CD4-positive, CD25-positive, alpha-beta regulatory T cell (primary cell): Measurements from ENCODE around the gene COPS6. TPM values are rescaled to one million over a fixed set of nuclear protein-coding genes. Genes with fewer than 3 reads are reported as not detected.
"Not testable (repeated sequence)": the region's sequence is repeated elsewhere in the genome, so short reads cannot be mapped to it uniquely, and the experiment has no call there.

Experiments used
- ATAC-seq, 2 donors: fragments of 150-1000 bp; cut with Tn5 transposase; one replicate each; pipeline ENCODE4 v1.10.0; 2021; ENCODE audit warnings: low read depth in 2 of 2, moderate number of reproducible peaks in 2 of 2, moderate library complexity in 1 of 2
- DNase-seq, 3 donors: peaks; one replicate each; pipeline versions ENCODE4 v3.0.0 to v3.0.0-alpha.2; 2012 to 2022; ENCODE audit warnings: mixed read lengths in 1 of 3
- H3K27ac ChIP-seq: one replicate; pipeline ENCODE4 v1.7.0; 2013; ENCODE audit warnings: mild to moderate bottlenecking, low read length; ENCODE audit not compliant: insufficient read depth, poor library complexity, severe bottlenecking
- H3K27me3 ChIP-seq: one replicate; pipeline ENCODE4 v1.7.0; 2013; ENCODE audit warnings: low read length; ENCODE audit not compliant: control insufficient read depth, insufficient read depth
- H3K36me3 ChIP-seq: one replicate; pipeline ENCODE4 v1.7.0; 2013; ENCODE audit warnings: mild to moderate bottlenecking, low read length, moderate library complexity; ENCODE audit not compliant: control insufficient read depth, insufficient read depth
- H3K4me1 ChIP-seq: 2 replicates; pipeline ENCODE4 v1.7.0; 2013; ENCODE audit warnings: mild to moderate bottlenecking, low read length; ENCODE audit not compliant: insufficient read depth, control insufficient read depth, poor library complexity, severe bottlenecking
- H3K4me3 ChIP-seq: one replicate; pipeline ENCODE4 v1.7.0; 2013; ENCODE audit warnings: low read depth, mild to moderate bottlenecking, low read length, moderate library complexity
- H3K9me3 ChIP-seq, 2 experiments: 1 replicate in 1 of 2; 2 replicates in 1 of 2; pipeline ENCODE4 v1.7.0; 2013; ENCODE audit warnings: low read length in 2 of 2, mild to moderate bottlenecking in 1 of 2, moderate library complexity in 1 of 2; ENCODE audit not compliant: control insufficient read depth in 2 of 2
- H3K27ac Mint-ChIP-seq, 3 donors: one replicate each; pipeline ENCODE4 v1.8.0; 2020 to 2022; ENCODE audit warnings: mild to moderate bottlenecking in 3 of 3, mixed read lengths in 3 of 3, moderate library complexity in 2 of 3
- H3K27me3 Mint-ChIP-seq: one replicate; pipeline ENCODE4 v1.8.0; 2022; ENCODE audit warnings: mild to moderate bottlenecking, mixed read lengths
- H3K36me3 Mint-ChIP-seq: one replicate; pipeline ENCODE4 v1.8.0; 2020; ENCODE audit warnings: mixed read lengths
- H3K4me1 Mint-ChIP-seq, 4 donors: one replicate each; pipeline ENCODE4 v1.8.0; 2020 to 2022; ENCODE audit warnings: mixed read lengths in 4 of 4, mild to moderate bottlenecking in 1 of 4
- H3K4me3 Mint-ChIP-seq, 4 donors: one replicate each; pipeline ENCODE4 v1.8.0; 2020 to 2022; ENCODE audit warnings: mild to moderate bottlenecking in 4 of 4, mixed read lengths in 4 of 4, moderate library complexity in 3 of 4
- H3K9me3 Mint-ChIP-seq, 7 donors: one replicate each; pipeline ENCODE4 v1.8.0; 2020 to 2022; ENCODE audit warnings: mixed read lengths in 7 of 7, mild to moderate bottlenecking in 3 of 7, moderate library complexity in 2 of 7
- polyA plus RNA-seq, 4 donors: library from polyadenylated mRNA; unstranded; fragments of 300-500 nt; fragmentation: Illumina TruSeq; gene quantifications; one replicate each; pipeline ENCODE4 v1.2.3, GENCODE V29; 2021
- total RNA-seq: library from RNA; stranded (reverse); gene quantifications from one replicate; pipeline ENCODE4 v1.2.3, GENCODE V29; 2022

The COPS6 gene
- total and polyA plus RNA-seq, 5 donors from 2014 or later, result 74.4 to 180 (median 130) TPM

DNA sequence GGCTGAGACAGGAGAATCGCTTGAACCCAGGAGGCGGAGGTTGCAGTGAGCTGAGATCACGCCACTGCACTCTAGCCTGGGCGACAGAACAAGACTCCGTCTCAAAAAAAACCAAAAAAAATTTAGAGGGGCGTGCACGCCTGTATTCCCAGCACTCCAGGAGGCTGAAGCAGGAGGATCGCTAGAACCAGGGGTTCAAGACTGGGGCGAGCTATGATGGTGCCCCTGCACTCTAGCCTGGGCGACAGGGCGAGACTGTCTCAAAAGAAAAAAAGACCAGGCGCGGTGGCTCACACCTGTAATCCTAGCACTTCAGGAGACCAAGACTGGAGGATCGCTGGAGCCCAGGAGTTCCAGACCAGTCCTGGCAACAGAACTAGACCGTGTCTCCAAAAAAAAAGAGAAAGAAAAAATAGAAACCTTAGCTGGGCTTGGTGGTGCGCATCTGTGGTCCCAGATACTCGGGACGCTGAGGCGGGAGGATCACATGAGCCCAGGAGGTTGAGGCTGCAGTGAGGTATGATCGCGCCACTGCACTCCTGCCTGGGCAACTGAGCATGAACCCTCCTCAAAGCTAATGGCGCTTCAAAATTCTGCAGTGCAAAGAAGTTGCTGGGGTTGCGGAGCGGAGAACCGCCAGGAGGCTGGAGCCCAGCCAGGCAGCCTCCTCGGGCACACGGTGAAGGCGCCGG lies 37.6 kb downstream of the COPS6 start:
- H3K27ac ChIP-seq, result peak overlapping the region; percentile 97
- H3K4me3 Mint-ChIP-seq, result peak overlapping the region; percentile 97 to 100 (median 99)
- peaks cover 0 to 42% (median 23%) of the 10 kb centered on the region in 4 donors for H3K4me1 Mint-ChIP-seq
- no peaks in the 10 kb centered on the region for H3K27me3 ChIP-seq
- no peaks in the 10 kb centered on the region for H3K27me3 Mint-ChIP-seq
- H3K36me3 ChIP-seq, result peaks cover 5% of the 10 kb centered on the region
- DNase-seq (no peak), ATAC-seq (no peak)
- peak overlapping the region; percentile 84 for H3K4me3 ChIP-seq
- no peaks in the 10 kb centered on the region for H3K9me3 ChIP-seq
- no peaks in the 10 kb centered on the region for H3K9me3 Mint-ChIP-seq
- H3K4me1 ChIP-seq, result peaks cover 37% of the 10 kb centered on the region
- peak overlapping the region; percentile 99 to 100 (median 99) for H3K27ac Mint-ChIP-seq
- no peaks in the 10 kb centered on the region for H3K36me3 Mint-ChIP-seq

DNA sequence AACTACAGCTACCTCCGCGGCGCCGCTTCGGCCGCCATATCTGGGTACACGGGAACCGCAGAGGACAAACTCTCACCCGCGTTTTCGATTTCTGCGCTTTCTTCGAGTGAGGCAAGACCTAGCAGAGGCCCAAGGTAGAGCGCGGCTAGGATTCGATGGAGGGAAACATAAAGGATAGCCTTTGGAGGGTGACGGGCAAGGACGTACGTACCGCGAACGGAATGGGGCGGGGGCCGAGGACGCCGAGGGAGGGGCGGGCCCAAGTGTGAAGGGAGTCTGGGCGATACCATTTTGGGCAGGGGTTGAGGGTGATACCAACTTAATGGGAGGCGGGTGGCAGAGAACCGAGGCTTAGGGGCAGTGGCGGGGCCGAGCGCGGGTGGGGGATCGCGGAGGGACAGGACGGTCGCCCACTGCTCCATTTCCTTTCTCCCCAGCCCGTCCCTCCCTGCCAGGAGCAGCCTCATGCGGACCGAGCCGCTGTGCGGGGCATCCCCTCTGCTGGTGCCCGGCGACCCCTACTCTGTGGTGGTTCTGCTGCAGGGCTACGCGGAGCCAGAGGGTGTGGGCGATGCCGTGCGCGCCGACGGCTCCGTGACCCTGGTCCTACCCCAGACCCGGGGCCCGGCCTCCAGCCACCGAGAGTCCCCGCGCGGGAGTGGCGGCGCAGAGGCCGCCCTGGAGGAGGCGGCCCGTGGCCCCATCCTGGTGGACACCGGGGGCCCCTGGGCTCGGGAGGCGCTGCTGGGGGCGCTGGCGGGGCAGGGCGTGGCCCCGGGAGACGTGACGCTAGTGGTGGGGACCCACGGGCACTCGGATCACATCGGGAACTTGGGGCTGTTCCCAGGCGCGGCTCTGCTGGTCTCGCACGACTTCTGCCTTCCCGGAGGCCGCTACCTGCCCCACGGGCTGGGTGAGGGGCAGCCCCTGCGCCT lies 38.4 kb downstream of the COPS6 start, which contains the start of gene MBLAC1:
Gene MBLAC1 (plus strand): TSS at position 37 of the 935 bp plus-strand sequence. CDS start 429 bp downstream, at position 466.
- Histone ChIP-seq H3K27ac (peak within 1 kb of the TSS; percentile 97), H3K9me3 (no peaks in the 10 kb centered on the region), H3K36me3 (peaks cover 5% of the 10 kb centered on the region), H3K27me3 (no peaks in the 10 kb centered on the region), H3K4me1 (peaks cover 37% of the 10 kb centered on the region), H3K4me3 (peak within 1 kb of the TSS; percentile 84)
- Mint-ChIP-seq H3K9me3 (no peaks in the 10 kb centered on the region), H3K4me1 (peaks cover 0 to 41% (median 24%) of the 10 kb centered on the region in 4 donors), H3K27ac (peak within 1 kb of the TSS; percentile 99 to 100 (median 99)), H3K27me3 (no peaks in the 10 kb centered on the region), H3K36me3 (no peaks in the 10 kb centered on the region), H3K4me3 (peak within 1 kb of the TSS; percentile 97 to 100 (median 99))
- ATAC-seq, result peak; percentile 80 to 83
- peak; percentile 86 to 96 (median 93) for DNase-seq

DNA sequence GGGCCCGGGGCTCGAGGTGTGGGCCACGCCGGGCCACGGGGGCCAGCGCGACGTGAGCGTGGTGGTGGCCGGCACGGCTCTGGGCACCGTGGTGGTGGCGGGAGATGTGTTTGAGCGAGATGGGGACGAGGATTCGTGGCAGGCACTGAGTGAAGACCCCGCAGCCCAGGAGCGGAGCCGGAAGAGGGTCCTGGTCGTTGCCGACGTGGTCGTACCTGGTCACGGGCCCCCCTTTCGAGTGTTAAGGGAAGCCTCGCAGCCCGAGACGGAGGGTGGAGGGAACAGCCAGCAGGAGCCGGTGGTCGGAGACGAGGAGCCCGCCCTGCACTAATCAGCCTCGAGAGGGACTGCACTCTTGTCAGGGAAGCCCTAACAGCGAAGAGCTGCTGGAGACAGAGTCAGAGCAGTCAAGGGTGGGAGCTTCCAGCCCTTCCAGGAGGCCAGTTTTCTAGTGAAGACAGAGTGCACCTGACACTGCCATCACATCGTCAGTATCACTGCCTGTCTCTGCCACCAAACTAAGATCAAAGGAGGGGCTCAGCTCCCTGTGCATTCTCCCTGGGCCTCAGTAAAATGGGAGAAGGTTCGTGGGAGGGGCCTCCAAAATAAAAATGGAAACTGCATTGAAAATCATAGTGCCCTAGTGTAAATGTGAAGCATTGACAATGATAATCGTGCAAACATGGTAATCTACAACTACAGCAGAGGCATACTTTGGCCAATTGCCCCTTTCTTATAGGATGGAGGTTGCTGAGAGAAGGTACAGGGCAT lies 39.3 kb downstream of the COPS6 start:
- peak in 2 of 3 donors; percentile 18 to 43 for DNase-seq
- peaks cover 0 to 44% (median 26%) of the 10 kb centered on the region in 4 donors for H3K4me1 Mint-ChIP-seq
- H3K36me3 Mint-ChIP-seq, result no peaks in the 10 kb centered on the region
- H3K27ac Mint-ChIP-seq, result peak overlapping the region; percentile 76 to 85 (median 80)
- no peaks in the 10 kb centered on the region for H3K9me3 Mint-ChIP-seq
- no peak for ATAC-seq
- no peaks in the 10 kb centered on the region for H3K27me3 ChIP-seq
- peak overlapping the region; percentile 83 to 97 (median 84) for H3K4me3 Mint-ChIP-seq
- peaks cover 37% of the 10 kb centered on the region for H3K4me1 ChIP-seq
- peaks cover 8% of the 10 kb centered on the region for H3K27me3 Mint-ChIP-seq
- no peaks in the 10 kb centered on the region for H3K36me3 ChIP-seq
- peak overlapping the region; percentile 97 for H3K27ac ChIP-seq
- peak overlapping the region; percentile 32 for H3K4me3 ChIP-seq
- no peaks in the 10 kb centered on the region for H3K9me3 ChIP-seq

DNA sequence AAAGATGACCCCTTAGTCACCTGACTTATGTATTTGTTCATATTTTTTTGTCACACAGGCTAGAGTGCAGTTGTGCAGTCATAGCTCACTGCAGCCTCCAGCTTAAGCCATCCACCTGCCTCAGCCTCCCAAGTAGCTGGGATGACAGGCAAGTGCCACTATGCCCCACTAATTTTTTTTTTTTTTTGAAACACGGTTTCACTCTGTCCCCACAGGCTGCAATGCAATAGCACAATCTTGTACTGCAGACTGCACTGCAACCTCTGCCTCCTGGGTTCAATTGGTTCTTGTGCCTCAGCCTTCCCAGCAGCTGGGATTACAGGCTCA lies 39.8 kb downstream of the COPS6 start:
- H3K4me1 ChIP-seq, result peaks cover 37% of the 10 kb centered on the region
- no peaks in the 10 kb centered on the region for H3K36me3 ChIP-seq
- DNase-seq (peak in 1 of 3 donors; percentile 11), ATAC-seq (no peak)
- no peak overlapping the region for H3K27ac ChIP-seq
- H3K4me3 Mint-ChIP-seq, result peak overlapping the region; percentile 83 to 97 (median 84)
- H3K27me3 Mint-ChIP-seq, result peaks cover 8% of the 10 kb centered on the region
- no peaks in the 10 kb centered on the region for H3K9me3 ChIP-seq
- peaks cover 0 to 44% (median 26%) of the 10 kb centered on the region in 4 donors for H3K4me1 Mint-ChIP-seq
- no peaks in the 10 kb centered on the region for H3K9me3 Mint-ChIP-seq
- H3K36me3 Mint-ChIP-seq, result no peaks in the 10 kb centered on the region
- H3K27ac Mint-ChIP-seq, result peak overlapping the region in 2 of 3 donors; percentile 80 to 85
- no peaks in the 10 kb centered on the region for H3K27me3 ChIP-seq
- no peak overlapping the region for H3K4me3 ChIP-seq

DNA sequence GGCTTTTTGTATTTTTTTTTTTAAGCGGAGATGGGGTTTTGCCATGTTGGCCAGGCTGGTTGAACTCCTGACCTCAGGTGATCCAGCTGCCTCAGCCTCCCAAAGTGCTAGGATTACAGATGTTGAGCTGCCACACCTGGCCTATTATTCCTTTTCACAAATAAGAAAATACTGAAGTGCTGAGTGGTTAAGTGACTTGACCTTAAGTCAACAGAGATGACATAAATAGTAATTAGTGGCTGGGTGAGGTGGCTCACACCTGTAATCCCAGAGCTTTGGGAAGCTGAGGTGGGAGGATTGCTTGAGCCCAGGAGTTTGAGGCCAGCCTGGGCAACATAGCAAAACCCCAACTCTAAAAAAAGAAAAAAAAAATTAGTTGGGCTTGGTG lies 41.4 kb downstream of the COPS6 start:
- Mint-ChIP-seq H3K4me1 (peaks cover 0 to 32% (median 18%) of the 10 kb centered on the region in 4 donors), H3K4me3 (peak overlapping the region in 1 of 4 donors; percentile 68)
- not testable (repeated sequence) for ATAC-seq

DNA sequence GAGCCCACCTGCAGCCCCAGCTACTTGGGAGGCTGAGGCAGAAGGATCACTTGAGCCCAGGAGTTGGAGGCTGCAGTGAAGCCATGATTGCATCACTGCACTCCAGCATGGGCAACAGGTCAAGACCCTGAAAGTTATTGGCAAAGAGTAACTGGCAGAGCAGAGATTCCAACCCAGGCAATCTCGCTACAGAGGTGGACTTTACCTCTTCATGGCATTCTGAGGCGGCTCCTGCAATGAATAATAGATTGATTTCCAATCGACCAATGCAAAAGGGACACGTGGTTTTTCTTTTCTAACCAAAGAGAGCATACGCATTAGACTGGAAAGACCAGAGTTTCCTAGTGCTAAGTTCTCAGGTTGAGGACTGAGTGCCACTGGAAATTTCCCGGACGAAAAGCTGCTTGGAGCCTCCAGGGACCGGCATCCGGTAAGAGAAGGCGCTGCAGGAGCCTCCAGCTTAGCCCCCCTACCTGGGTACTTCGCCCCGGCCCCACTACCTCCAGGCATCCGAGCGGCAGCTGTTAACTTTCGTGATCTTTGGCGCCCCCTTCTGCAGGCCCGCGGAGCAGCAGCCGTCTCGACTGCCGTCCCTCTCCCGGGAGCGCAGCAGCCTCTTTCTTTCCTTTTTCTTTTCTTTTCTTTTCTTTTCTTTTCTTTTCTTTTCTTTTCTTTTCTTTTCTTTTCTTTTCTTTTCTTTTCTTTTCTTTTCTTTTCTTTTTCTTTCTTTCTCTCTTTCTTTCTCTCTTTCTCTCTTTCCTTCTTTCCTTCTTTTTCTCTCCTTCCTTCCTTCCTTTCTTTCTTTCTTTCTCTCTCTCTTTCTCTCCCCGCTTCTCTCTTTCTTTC lies 42.1 kb downstream of the COPS6 start:
- no peak overlapping the region for H3K27ac Mint-ChIP-seq
- peaks cover 0 to 26% (median 16%) of the 10 kb centered on the region in 4 donors for H3K4me1 Mint-ChIP-seq
- peak; percentile 75 to 80 (median 75) for DNase-seq
- Histone ChIP-seq H3K9me3 (no peaks in the 10 kb centered on the region), H3K27me3 (no peaks in the 10 kb centered on the region), H3K4me1 (peaks cover 22% of the 10 kb centered on the region), H3K36me3 (no peaks in the 10 kb centered on the region), H3K27ac (no peak overlapping the region), H3K4me3 (no peak overlapping the region)
- no peak for ATAC-seq
- no peaks in the 10 kb centered on the region for H3K36me3 Mint-ChIP-seq
- peak overlapping the region in 3 of 4 donors; percentile 36 to 96 (median 68) for H3K4me3 Mint-ChIP-seq
- peaks cover 8% of the 10 kb centered on the region for H3K27me3 Mint-ChIP-seq
- H3K9me3 Mint-ChIP-seq, result no peaks in the 10 kb centered on the region

More for the DNA sequence above, 41.4 kb downstream of the COPS6 start:
- not testable (repeated sequence) for DNase-seq, H3K9me3 ChIP-seq, H3K4me3 ChIP-seq, H3K36me3 ChIP-seq, H3K27me3 Mint-ChIP-seq, H3K36me3 Mint-ChIP-seq, H3K27ac ChIP-seq, H3K27me3 ChIP-seq, H3K9me3 Mint-ChIP-seq, H3K27ac Mint-ChIP-seq
- peaks cover 28% of the 10 kb centered on the region for H3K4me1 ChIP-seq
